Endothelial cell of umbilical vein (primary cell): Measurements from ENCODE around the gene IDH1. TPM values are rescaled to one million over a fixed set of nuclear protein-coding genes. Genes with fewer than 3 reads are reported as not detected.

ENCODE experiments used
- BruUV-seq: library from RNA; stranded (reverse); fragments of 400-500 nt; replicated peaks from 2 replicates; lab custom pipeline; 2021; lab: Mats Ljungman, UMichigan
- CTCF ChIA-PET: fragments of 300-600, 350-600 bp; sonication (Branson Sonifier 250); formaldehyde crosslinking; loops from one replicate; lab custom pipeline; 2021; ENCODE audit warnings: antibody characterized with exemption, inconsistent platforms; lab: Charles Lee
- POLR2A ChIA-PET: fragments of 300-600, 350-600 bp; sonication (Branson Sonifier 250); formaldehyde crosslinking; loops from one replicate; lab custom pipeline; 2021; ENCODE audit warnings: antibody characterized with exemption, inconsistent platforms; lab: Charles Lee
- DNase-seq: peaks from one replicate; pipeline ENCODE4 v3.0.0-alpha.2; 2011; ENCODE audit warnings: low read depth, low spot score
- FAIRE-seq: peaks from 2 replicates; lab custom pipeline; 2011; peaks lifted over from hg19 to GRCh38; lab: Jason Lieb, UNC
- H2AFZ ChIP-seq: 2 replicates; pipeline ENCODE4 v1.6.0; 2012; ENCODE audit warnings: low read depth, low read length, control low read depth, inconsistent platforms
- H3K27ac ChIP-seq: 2 replicates; pipeline ENCODE4 v1.5.1; 2011; ENCODE audit warnings: low read depth, mild to moderate bottlenecking, control low read depth, low read length, moderate library complexity; ENCODE audit not compliant: insufficient read depth
- H3K27me3 ChIP-seq, 2 experiments: 2 replicates each; pipeline versions ENCODE4 v1.6.0 to v1.6.1; 2011; ENCODE audit warnings: low read length in 2 of 2, mixed read lengths in 1 of 2; ENCODE audit not compliant: control insufficient read depth in 2 of 2, insufficient read depth in 2 of 2
- H3K36me3 ChIP-seq, 2 experiments: 2 replicates in 1 of 2; 3 replicates in 1 of 2; pipeline ENCODE4 v1.5.1; 2011; ENCODE audit warnings: low read length in 2 of 2, mild to moderate bottlenecking in 1 of 2, moderate library complexity in 1 of 2; ENCODE audit not compliant: control insufficient read depth in 2 of 2, insufficient read depth in 2 of 2; ENCODE audit errors: extremely low read depth in 1 of 2
- H3K4me1 ChIP-seq: 3 replicates; pipeline ENCODE4 v1.5.1; 2011; ENCODE audit warnings: mild to moderate bottlenecking, low read length; ENCODE audit not compliant: control insufficient read depth, insufficient read depth; ENCODE audit errors: extremely low read depth
- H3K4me2 ChIP-seq: 2 replicates; pipeline ENCODE4 v1.6.1; 2011; ENCODE audit warnings: low read length, control low read depth, mixed read lengths; ENCODE audit not compliant: insufficient read depth
- H3K4me3 ChIP-seq, 3 experiments: fragments of 200-600 bp in 1 of 3; sonication (generic), shearing (Covaris generic) in 1 of 3; replicated peaks in 1 of 3; 2 replicates each; pipeline ENCODE4 v1.5.1; 2011 to 2016; ENCODE audit warnings: control low read depth in 3 of 3, low read length in 3 of 3, mild to moderate bottlenecking in 2 of 3, inconsistent platforms in 1 of 3, low read depth in 1 of 3, moderate library complexity in 1 of 3; ENCODE audit not compliant: insufficient read depth in 1 of 3
- H3K79me2 ChIP-seq: 2 replicates; pipeline ENCODE4 v1.6.0; 2012; ENCODE audit warnings: low read length, inconsistent platforms; ENCODE audit not compliant: control insufficient read depth, insufficient read depth
- H3K9ac ChIP-seq: replicated peaks from 2 replicates; pipeline ENCODE3; 2011; ENCODE audit warnings: low read length, control low read depth; ENCODE audit not compliant: insufficient read depth; ENCODE audit errors: extremely low read depth
- H3K9me1 ChIP-seq: replicated peaks from 3 replicates; pipeline ENCODE4 v1.6.0; 2011; ENCODE audit warnings: mild to moderate bottlenecking, low read length; ENCODE audit not compliant: control insufficient read depth, insufficient read depth; ENCODE audit errors: extremely low read depth
- H3K9me3 ChIP-seq: replicated peaks from 2 replicates; pipeline ENCODE4 v1.5.1; 2012; ENCODE audit warnings: low read length, inconsistent platforms; ENCODE audit not compliant: control insufficient read depth, insufficient read depth
- H4K20me1 ChIP-seq: replicated peaks from 2 replicates; pipeline ENCODE3; 2011; ENCODE audit warnings: mild to moderate bottlenecking, low read length; ENCODE audit not compliant: control insufficient read depth, insufficient read depth; ENCODE audit errors: extremely low read depth
- CTCF ChIP-seq, 2 donors: IDR thresholded peaks; 1 replicate in 1 of 2; 2 replicates in 1 of 2; pipeline ENCODE4 v1.5.1; 2011; ENCODE audit warnings: low read length in 2 of 2, mild to moderate bottlenecking in 2 of 2, moderate library complexity in 2 of 2, control low read depth in 1 of 2, inconsistent platforms in 1 of 2, low read depth in 1 of 2; ENCODE audit not compliant: insufficient read depth in 1 of 2; ENCODE audit errors: extremely low read depth in 1 of 2
- EZH2 ChIP-seq: IDR thresholded peaks from 2 replicates; pipeline ENCODE4 v1.6.1; 2012; ENCODE audit warnings: borderline replicate concordance, low read depth, mild to moderate bottlenecking, moderate library complexity, low read length, inconsistent platforms; ENCODE audit not compliant: severe bottlenecking
- FOS ChIP-seq: IDR thresholded peaks from 2 replicates; pipeline ENCODE4 v1.6.1; 2011; ENCODE audit warnings: mild to moderate bottlenecking, low read length, moderate library complexity, borderline replicate concordance; ENCODE audit not compliant: insufficient read depth
- GATA2 ChIP-seq: IDR thresholded peaks from 2 replicates; pipeline ENCODE4 v1.7.0; 2011; ENCODE audit warnings: low read depth, mild to moderate bottlenecking, moderate library complexity, mixed read lengths, low read length; ENCODE audit not compliant: insufficient read length, insufficient read depth
- JUN ChIP-seq: IDR thresholded peaks from 2 replicates; pipeline ENCODE4 v1.6.1; 2011; ENCODE audit warnings: borderline replicate concordance, low read depth; ENCODE audit not compliant: insufficient read length, insufficient read depth
- MAX ChIP-seq: IDR thresholded peaks from 2 replicates; pipeline ENCODE4 v1.6.1; 2011; ENCODE audit not compliant: insufficient read depth, insufficient read length
- MYC ChIP-seq: IDR thresholded peaks from one replicate; pipeline ENCODE4 v1.6.1; 2011; ENCODE audit warnings: mild to moderate bottlenecking, low read depth, low read length
- POLR2A ChIP-seq: IDR thresholded peaks from 2 replicates; pipeline ENCODE4 v1.6.1; 2012; ENCODE audit warnings: low read depth, mild to moderate bottlenecking, control low read depth, low read length
- POLR2AphosphoS5 ChIP-seq: IDR thresholded peaks from 2 replicates; pipeline ENCODE4 v1.6.1; 2012; ENCODE audit warnings: low read depth, mild to moderate bottlenecking, control low read depth, low read length, moderate library complexity; ENCODE audit not compliant: insufficient read depth
- dilution Hi-C: fragments of 300-500 bp; cut with MboI; formaldehyde crosslinking; loops from one replicate; pipeline ENCODE4 v1.15.0; 2019; ENCODE audit warnings: low sequenced_read_pairs; ENCODE audit not compliant: extremely low pct_ligation_motif_present
- intact Hi-C: fragments of 100-400 bp; cut with micrococcal nuclease; formaldehyde crosslinking; loops from one replicate; pipeline ENCODE4 v1.10.0; 2022
- polyA plus RNA-seq, 4 experiments: library from polyadenylated mRNA; depleted of rRNA in 3 of 4; stranded (reverse) in 3 of 4; unstranded in 1 of 4; fragments of >200 nt; gene quantifications; 2 replicates each; pipeline versions ENCODE4 v1.2.1 to v1.2.3, GENCODE V29; 2011 to 2012; ENCODE audit warnings: missing spikeins in 1 of 4
- total RNA-seq: library from RNA; stranded (reverse); gene quantifications from 2 replicates; pipeline ENCODE4 v1.2.3, GENCODE V29; 2021

The IDH1 gene
- total and polyA plus RNA-seq, 2 donors (not counting 3 experiments of a cell fraction or from before 2014, with no cell fraction given), result 63.1 to 107 TPM

GRCh38 chr2:208300847-208301618 is 46.2 kb upstream of the IDH1 start:
- CTCF ChIA-PET, result interaction anchor here (1.7 kb wide), 1 partner anchor 17 kb away, joined by 3 read pairs; no protein-coding TSS in a partner anchor
- no peak for DNase-seq
- Histone ChIP-seq H3K9me1 (no peaks in the 10 kb centered on the region), H3K4me2 (no peak overlapping the region), H2AFZ (no peak overlapping the region), H4K20me1 (no peaks in the 10 kb centered on the region), H3K79me2 (no peaks in the 10 kb centered on the region), H3K4me3 (no peak overlapping the region), H3K9me3 (no peaks in the 10 kb centered on the region), H3K36me3 (peaks cover 11 to 23% of the 10 kb centered on the region in 2 experiments), H3K27ac (no peak overlapping the region), H3K27me3 (no peaks in the 10 kb centered on the region), H3K4me1 (no peaks in the 10 kb centered on the region), H3K9ac (no peak overlapping the region)
- BruUV-seq, result no TSS peak
- no peak for FAIRE-seq
- TF ChIP-seq MYC (no peak), JUN (no peak), CTCF (IDR thresholded peaks at IDR 0.05; ENCODE audit: extremely low read depth in 1 of 2, insufficient read depth in 1 of 2, low read depth in 1 of 2, low read length in 2 of 2) (no peak), MAX (no peak), EZH2 (no peak), POLR2AphosphoS5 (no peak), FOS (no peak), POLR2A (no peak), GATA2 (no peak)
- POLR2A ChIA-PET, result no interaction called here
- dilution Hi-C loops (no loop called here), intact Hi-C loops (no loop called here)
